Liver (tissue), 9 donors: ENCODE measurements around the gene IFT43. TPM values are rescaled to one million over a fixed set of nuclear protein-coding genes. Genes with fewer than 3 reads are reported as not detected.
"Not testable (repeated sequence)": the region's sequence is repeated elsewhere in the genome, so short reads cannot be mapped to it uniquely, and the experiment has no call there.

ENCODE experiments used
- DNase-seq: peaks from one replicate; pipeline ENCODE4 v3.0.0-alpha.2; 2017; ENCODE audit warnings: low spot score
- H3K27ac ChIP-seq, 2 donors: one replicate each; pipeline ENCODE4 v1.7.0; 2013; ENCODE audit warnings: inconsistent platforms in 2 of 2, low read length in 2 of 2, control low read depth in 1 of 2, low read depth in 1 of 2, mild to moderate bottlenecking in 1 of 2
- H3K27me3 ChIP-seq, 4 donors: one replicate each; pipeline versions ENCODE4 v1.6.1 to v1.7.0; 2013; ENCODE audit warnings: low read length in 3 of 4, inconsistent platforms in 1 of 4, mild to moderate bottlenecking in 1 of 4, moderate library complexity in 1 of 4; ENCODE audit not compliant: control insufficient read depth in 4 of 4, insufficient read depth in 4 of 4
- H3K36me3 ChIP-seq, 4 donors: one replicate each; pipeline versions ENCODE4 v1.6.1 to v1.7.0; 2013; ENCODE audit warnings: low read length in 3 of 4, mild to moderate bottlenecking in 3 of 4, low read depth in 1 of 4, moderate library complexity in 1 of 4; ENCODE audit not compliant: control insufficient read depth in 4 of 4, insufficient read depth in 3 of 4
- H3K4me1 ChIP-seq, 4 donors: one replicate each; pipeline versions ENCODE4 v1.6.1 to v1.7.0; 2013; ENCODE audit warnings: low read length in 3 of 4, mild to moderate bottlenecking in 3 of 4, moderate library complexity in 1 of 4; ENCODE audit not compliant: control insufficient read depth in 4 of 4, insufficient read depth in 4 of 4
- H3K4me3 ChIP-seq, 3 donors: one replicate each; pipeline versions ENCODE4 v1.6.1 to v1.7.0; 2013; ENCODE audit warnings: low read length in 3 of 3, control low read depth in 1 of 3, low read depth in 1 of 3, mild to moderate bottlenecking in 1 of 3
- H3K9ac ChIP-seq, 2 donors: one replicate each; pipeline ENCODE4 v1.7.0; 2013; ENCODE audit warnings: low read length in 2 of 2, mild to moderate bottlenecking in 2 of 2, moderate library complexity in 2 of 2, control low read depth in 1 of 2, low read depth in 1 of 2
- H3K9me3 ChIP-seq, 4 donors: one replicate each; pipeline versions ENCODE4 v1.6.1 to v1.7.0; 2013; ENCODE audit warnings: low read length in 3 of 4; ENCODE audit not compliant: control insufficient read depth in 4 of 4
- EGR1 ChIP-seq, 2 donors: IDR thresholded peaks; 2 replicates each; pipeline ENCODE4 v1.6.1; 2016 to 2018; ENCODE audit warnings: antibody characterized with exemption in 2 of 2, low read depth in 2 of 2
- FOXA1 ChIP-seq: IDR thresholded peaks from 2 replicates; pipeline ENCODE4 v1.6.1; 2016; ENCODE audit warnings: antibody characterized with exemption
- FOXA2 ChIP-seq: IDR thresholded peaks from 2 replicates; pipeline ENCODE4 v1.6.1; 2016; ENCODE audit warnings: antibody characterized with exemption
- GABPA ChIP-seq, 2 donors: IDR thresholded peaks in 1 of 2; conservative IDR thresholded peaks in 1 of 2; 2 replicates each; pipeline ENCODE4 v1.6.1; 2016; ENCODE audit warnings: antibody characterized with exemption in 2 of 2, mild to moderate bottlenecking in 1 of 2, moderate library complexity in 1 of 2
- HNF4A ChIP-seq, 2 donors: conservative IDR thresholded peaks; 2 replicates each; pipeline ENCODE4 v1.6.1; 2016; ENCODE audit warnings: antibody characterized with exemption in 2 of 2, mild to moderate bottlenecking in 2 of 2
- HNF4G ChIP-seq: IDR thresholded peaks from 2 replicates; pipeline ENCODE4 v1.6.1; 2016; ENCODE audit warnings: antibody characterized with exemption
- JUND ChIP-seq, 2 donors: IDR thresholded peaks; 2 replicates each; pipeline ENCODE4 v1.6.1; 2016; ENCODE audit warnings: antibody characterized with exemption in 2 of 2
- NR2F2 ChIP-seq: IDR thresholded peaks from 2 replicates; pipeline ENCODE4 v1.6.1; 2016; ENCODE audit warnings: antibody characterized with exemption
- RAD21 ChIP-seq, 2 donors: IDR thresholded peaks; 2 replicates each; pipeline ENCODE4 v1.6.1; 2016; ENCODE audit warnings: antibody characterized with exemption in 2 of 2, mild to moderate bottlenecking in 2 of 2
- RXRA ChIP-seq, 2 donors: IDR thresholded peaks; 2 replicates each; pipeline ENCODE4 v1.6.1; 2017 to 2018; ENCODE audit warnings: antibody characterized with exemption in 2 of 2, mild to moderate bottlenecking in 1 of 2
- SP1 ChIP-seq: IDR thresholded peaks from 2 replicates; pipeline ENCODE4 v1.6.1; 2018; ENCODE audit warnings: antibody characterized with exemption, mild to moderate bottlenecking
- TAF1 ChIP-seq: conservative IDR thresholded peaks from 2 replicates; pipeline ENCODE4 v1.6.1; 2016; ENCODE audit warnings: antibody characterized with exemption, mild to moderate bottlenecking
- YY1 ChIP-seq: IDR thresholded peaks from 2 replicates; pipeline ENCODE4 v1.6.1; 2016; ENCODE audit warnings: antibody characterized with exemption, mild to moderate bottlenecking
- WGBS: extraction: QIAGEN DNeasy Blood & Tissue Kit; methylation state at CpG from one replicate; pipeline ENCODE4 v1.1.7; 2013; 5-methylcytosine and 5-hydroxymethylcytosine counted together
- polyA plus RNA-seq, 2 donors: library from polyadenylated mRNA; stranded (reverse) in 1 of 2; unstranded in 1 of 2; fragments of 200-250 nt in 1 of 2; fragments of >200 nt in 1 of 2; fragmentation: Nextera tagmentation in 1 of 2; extraction: Ambion mirVana in 1 of 2; gene quantifications; one replicate each; pipeline versions ENCODE4 v1.2.1 to v1.2.3, GENCODE V29; 2013 to 2015
- total RNA-seq, 2 donors: library from RNA; depleted of rRNA; stranded (reverse); fragments of >200 nt; gene quantifications; one replicate each; pipeline ENCODE4 v1.2.3, GENCODE V29; 2014
- TF ChIP-seq, protein P1 (sequence below): IDR thresholded peaks from 2 replicates; pipeline ENCODE4 v1.6.1; 2016; ENCODE audit warnings: antibody characterized with exemption
- TF ChIP-seq, protein P2 (sequence below): IDR thresholded peaks from 2 replicates; pipeline ENCODE4 v1.6.1; 2016; ENCODE audit warnings: antibody characterized with exemption
- TF ChIP-seq, protein P3 (sequence below): IDR thresholded peaks from 2 replicates; pipeline ENCODE4 v1.6.1; 2016; ENCODE audit warnings: antibody characterized with exemption, mild to moderate bottlenecking
- TF ChIP-seq, protein P4 (sequence below): IDR thresholded peaks from 2 replicates; pipeline ENCODE4 v1.6.1; 2016; ENCODE audit warnings: antibody characterized with exemption
- TF ChIP-seq, protein P5 (sequence below): fragments of 150-350 bp; IDR thresholded peaks from 2 replicates; pipeline ENCODE4 v1.5.1; 2017; ENCODE audit warnings: improper control_type of control experiment, low read depth, low read length; ENCODE audit not compliant: missing input control
- donor health status: healthy.
- donor health status: healthy.
- donor health status: healthy.
- donor health status: healthy.
- donor health status: healthy.

Gene IFT43
- total and polyA plus RNA-seq, 4 donors, result 7.8 to 33.6 (median 19.3) TPM

DNA sequence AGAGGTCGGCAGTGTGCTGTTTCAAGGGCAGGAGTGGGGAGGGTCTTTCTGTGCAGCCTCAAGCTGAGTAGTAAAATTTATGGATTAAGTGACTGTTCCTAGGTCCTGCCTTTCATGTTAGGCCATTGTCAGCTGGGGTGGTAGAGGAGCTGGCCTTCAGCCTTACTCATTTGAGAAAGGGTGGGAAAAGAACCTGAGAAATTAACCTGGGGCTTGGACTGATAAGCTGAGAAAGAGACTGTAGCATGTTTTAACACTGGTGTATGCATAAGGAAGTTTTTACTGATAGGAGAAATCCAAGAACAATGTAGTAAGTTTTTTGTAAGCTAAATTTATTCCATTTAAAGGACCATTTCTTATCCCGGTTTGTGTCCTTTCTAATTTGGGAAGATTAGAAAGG lies 20.7 kb downstream of the IFT43 start (continued):
- TF ChIP-seq RAD21 (IDR thresholded peaks at IDR 0.05) (no peak), HNF4A (conservative IDR thresholded peaks at IDR 0.05) (no peak), YY1 (no peak), SP1 (no peak)

DNA sequence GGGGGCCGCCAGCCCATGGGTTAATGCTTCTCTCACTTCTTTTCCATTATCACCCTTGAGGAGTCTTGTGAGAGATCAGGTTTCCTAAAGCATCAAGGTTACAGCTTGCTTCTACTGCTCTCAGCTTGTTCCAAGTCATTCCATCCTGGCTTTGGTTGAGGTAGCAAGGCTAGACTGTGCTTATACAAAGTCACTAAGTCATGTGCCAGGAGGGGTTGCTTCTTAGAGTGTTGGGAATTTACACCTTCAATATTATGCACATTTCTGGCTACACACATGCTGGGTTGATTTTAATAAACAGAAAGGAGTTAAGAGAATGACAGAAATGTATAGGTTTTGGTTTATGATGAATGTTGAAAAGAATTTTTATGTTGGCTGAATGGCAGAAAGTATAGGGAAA lies 21.8 kb downstream of the IFT43 start:
- Histone ChIP-seq H3K27ac (no peak overlapping the region), H3K36me3 (peaks cover 10 to 38% (median 26%) of the 10 kb centered on the region in 4 donors), H3K9ac (no peak overlapping the region), H3K27me3 (no peaks in the 10 kb centered on the region), H3K4me1 (peaks cover 0 to 10% (median 8%) of the 10 kb centered on the region in 4 donors), H3K4me3 (no peak overlapping the region), H3K9me3 (peaks cover 0 to 2% (median 0%) of the 10 kb centered on the region in 4 donors)
- WGBS, result 100% methylated on average over 1 of the region's 1 CpG
- no peak for DNase-seq
- TF ChIP-seq TAF1 (no peak), SP1 (no peak), HNF4G (no peak), FOXA2 (no peak), FOXA1 (no peak), RAD21 (IDR thresholded peaks at IDR 0.05) (no peak), GABPA (IDR thresholded peaks at IDR 0.05 in 1 of 2, conservative IDR thresholded peaks at IDR 0.05 in 1 of 2) (no peak), YY1 (no peak), RXRA (IDR thresholded peaks at IDR 0.05) (no peak)
- TF ChIP-seq, protein P1, sequence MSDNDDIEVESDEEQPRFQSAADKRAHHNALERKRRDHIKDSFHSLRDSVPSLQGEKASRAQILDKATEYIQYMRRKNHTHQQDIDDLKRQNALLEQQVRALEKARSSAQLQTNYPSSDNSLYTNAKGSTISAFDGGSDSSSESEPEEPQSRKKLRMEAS, result no peak

DNA sequence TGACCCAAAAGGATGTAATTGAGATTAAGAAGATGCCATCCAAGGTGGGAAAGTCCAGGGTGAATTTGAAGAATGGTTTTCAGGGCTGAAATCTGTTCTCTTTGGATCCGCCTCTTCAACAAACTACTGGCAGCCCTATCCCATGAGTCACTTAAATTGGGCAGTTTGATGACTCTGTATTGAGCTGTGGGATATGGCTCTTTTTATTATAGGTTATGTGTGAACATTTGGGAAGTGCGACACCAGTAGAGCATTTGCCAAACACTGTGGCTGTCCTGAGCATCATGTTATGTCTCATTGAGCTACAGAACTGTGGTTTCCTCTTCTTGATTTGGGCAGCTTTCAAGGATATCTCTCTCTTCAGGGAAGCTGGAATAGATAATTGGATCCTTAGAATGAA lies 22.3 kb downstream of the IFT43 start:
- H3K4me3 ChIP-seq, result no peak overlapping the region
- H3K27me3 ChIP-seq, result no peaks in the 10 kb centered on the region
- DNase-seq, result no peak
- WGBS, result 99% methylated on average over 2 of the region's 2 CpGs
- no peak overlapping the region for H3K9ac ChIP-seq
- peaks cover 0 to 2% (median 0%) of the 10 kb centered on the region in 4 donors for H3K9me3 ChIP-seq
- H3K36me3 ChIP-seq, result peaks cover 10 to 38% (median 26%) of the 10 kb centered on the region in 4 donors
- TF ChIP-seq, protein P2, sequence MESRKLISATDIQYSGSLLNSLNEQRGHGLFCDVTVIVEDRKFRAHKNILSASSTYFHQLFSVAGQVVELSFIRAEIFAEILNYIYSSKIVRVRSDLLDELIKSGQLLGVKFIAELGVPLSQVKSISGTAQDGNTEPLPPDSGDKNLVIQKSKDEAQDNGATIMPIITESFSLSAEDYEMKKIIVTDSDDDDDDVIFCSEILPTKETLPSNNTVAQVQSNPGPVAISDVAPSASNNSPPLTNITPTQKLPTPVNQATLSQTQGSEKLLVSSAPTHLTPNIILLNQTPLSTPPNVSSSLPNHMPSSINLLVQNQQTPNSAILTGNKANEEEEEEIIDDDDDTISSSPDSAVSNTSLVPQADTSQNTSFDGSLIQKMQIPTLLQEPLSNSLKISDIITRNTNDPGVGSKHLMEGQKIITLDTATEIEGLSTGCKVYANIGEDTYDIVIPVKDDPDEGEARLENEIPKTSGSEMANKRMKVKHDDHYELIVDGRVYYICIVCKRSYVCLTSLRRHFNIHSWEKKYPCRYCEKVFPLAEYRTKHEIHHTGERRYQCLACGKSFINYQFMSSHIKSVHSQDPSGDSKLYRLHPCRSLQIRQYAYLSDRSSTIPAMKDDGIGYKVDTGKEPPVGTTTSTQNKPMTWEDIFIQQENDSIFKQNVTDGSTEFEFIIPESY, result no peak
- TF ChIP-seq, protein P3, sequence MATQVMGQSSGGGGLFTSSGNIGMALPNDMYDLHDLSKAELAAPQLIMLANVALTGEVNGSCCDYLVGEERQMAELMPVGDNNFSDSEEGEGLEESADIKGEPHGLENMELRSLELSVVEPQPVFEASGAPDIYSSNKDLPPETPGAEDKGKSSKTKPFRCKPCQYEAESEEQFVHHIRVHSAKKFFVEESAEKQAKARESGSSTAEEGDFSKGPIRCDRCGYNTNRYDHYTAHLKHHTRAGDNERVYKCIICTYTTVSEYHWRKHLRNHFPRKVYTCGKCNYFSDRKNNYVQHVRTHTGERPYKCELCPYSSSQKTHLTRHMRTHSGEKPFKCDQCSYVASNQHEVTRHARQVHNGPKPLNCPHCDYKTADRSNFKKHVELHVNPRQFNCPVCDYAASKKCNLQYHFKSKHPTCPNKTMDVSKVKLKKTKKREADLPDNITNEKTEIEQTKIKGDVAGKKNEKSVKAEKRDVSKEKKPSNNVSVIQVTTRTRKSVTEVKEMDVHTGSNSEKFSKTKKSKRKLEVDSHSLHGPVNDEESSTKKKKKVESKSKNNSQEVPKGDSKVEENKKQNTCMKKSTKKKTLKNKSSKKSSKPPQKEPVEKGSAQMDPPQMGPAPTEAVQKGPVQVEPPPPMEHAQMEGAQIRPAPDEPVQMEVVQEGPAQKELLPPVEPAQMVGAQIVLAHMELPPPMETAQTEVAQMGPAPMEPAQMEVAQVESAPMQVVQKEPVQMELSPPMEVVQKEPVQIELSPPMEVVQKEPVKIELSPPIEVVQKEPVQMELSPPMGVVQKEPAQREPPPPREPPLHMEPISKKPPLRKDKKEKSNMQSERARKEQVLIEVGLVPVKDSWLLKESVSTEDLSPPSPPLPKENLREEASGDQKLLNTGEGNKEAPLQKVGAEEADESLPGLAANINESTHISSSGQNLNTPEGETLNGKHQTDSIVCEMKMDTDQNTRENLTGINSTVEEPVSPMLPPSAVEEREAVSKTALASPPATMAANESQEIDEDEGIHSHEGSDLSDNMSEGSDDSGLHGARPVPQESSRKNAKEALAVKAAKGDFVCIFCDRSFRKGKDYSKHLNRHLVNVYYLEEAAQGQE, result no peak
- TF ChIP-seq NR2F2 (no peak), TAF1 (no peak), JUND (IDR thresholded peaks at IDR 0.05) (no peak), RXRA (IDR thresholded peaks at IDR 0.05) (no peak), HNF4A (conservative IDR thresholded peaks at IDR 0.05) (no peak), EGR1 (IDR thresholded peaks at IDR 0.05; ENCODE audit: low read depth in 2 of 2) (no peak), SP1 (no peak), FOXA1 (no peak), RAD21 (IDR thresholded peaks at IDR 0.05) (no peak), YY1 (no peak), GABPA (IDR thresholded peaks at IDR 0.05 in 1 of 2, conservative IDR thresholded peaks at IDR 0.05 in 1 of 2) (no peak), HNF4G (no peak), FOXA2 (no peak)
- TF ChIP-seq, protein P4, sequence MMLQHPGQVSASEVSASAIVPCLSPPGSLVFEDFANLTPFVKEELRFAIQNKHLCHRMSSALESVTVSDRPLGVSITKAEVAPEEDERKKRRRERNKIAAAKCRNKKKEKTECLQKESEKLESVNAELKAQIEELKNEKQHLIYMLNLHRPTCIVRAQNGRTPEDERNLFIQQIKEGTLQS, result no peak
- TF ChIP-seq, protein P5, sequence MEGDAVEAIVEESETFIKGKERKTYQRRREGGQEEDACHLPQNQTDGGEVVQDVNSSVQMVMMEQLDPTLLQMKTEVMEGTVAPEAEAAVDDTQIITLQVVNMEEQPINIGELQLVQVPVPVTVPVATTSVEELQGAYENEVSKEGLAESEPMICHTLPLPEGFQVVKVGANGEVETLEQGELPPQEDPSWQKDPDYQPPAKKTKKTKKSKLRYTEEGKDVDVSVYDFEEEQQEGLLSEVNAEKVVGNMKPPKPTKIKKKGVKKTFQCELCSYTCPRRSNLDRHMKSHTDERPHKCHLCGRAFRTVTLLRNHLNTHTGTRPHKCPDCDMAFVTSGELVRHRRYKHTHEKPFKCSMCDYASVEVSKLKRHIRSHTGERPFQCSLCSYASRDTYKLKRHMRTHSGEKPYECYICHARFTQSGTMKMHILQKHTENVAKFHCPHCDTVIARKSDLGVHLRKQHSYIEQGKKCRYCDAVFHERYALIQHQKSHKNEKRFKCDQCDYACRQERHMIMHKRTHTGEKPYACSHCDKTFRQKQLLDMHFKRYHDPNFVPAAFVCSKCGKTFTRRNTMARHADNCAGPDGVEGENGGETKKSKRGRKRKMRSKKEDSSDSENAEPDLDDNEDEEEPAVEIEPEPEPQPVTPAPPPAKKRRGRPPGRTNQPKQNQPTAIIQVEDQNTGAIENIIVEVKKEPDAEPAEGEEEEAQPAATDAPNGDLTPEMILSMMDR, result no peak
- TF ChIP-seq, protein P1, result no peak
- no peak overlapping the region for H3K27ac ChIP-seq
- H3K4me1 ChIP-seq, result peaks cover 0 to 10% (median 8%) of the 10 kb centered on the region in 4 donors

DNA sequence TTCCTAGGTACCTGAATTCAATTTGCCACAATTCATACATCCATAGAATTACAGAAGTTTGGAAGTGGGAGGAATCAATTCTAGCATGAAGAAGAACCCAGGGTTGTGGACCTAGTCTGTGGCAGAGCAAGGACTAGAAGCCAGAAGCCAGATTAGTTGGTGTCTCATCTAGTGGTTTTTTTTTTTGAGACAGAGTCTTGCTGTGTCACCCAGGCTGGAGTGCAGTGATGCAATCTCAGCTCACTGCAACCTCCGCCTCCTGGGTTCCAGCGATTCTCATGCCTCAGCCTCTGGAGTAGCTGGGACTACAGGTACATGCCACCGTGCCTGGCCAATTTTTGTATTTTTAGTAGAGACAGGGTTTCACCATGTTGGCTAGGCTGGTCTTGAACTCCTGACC lies 24.1 kb downstream of the IFT43 start:
- not testable (repeated sequence) for DNase-seq, H3K27ac ChIP-seq, H3K27me3 ChIP-seq, H3K9ac ChIP-seq, H3K4me3 ChIP-seq, H3K9me3 ChIP-seq, H3K4me1 ChIP-seq
- WGBS, result 98% methylated on average over 3 of the region's 3 CpGs
- H3K36me3 ChIP-seq, result peaks cover 11 to 42% (median 28%) of the 10 kb centered on the region in 4 donors
